HepG2 (cell line): ENCODE measurements around the gene PGAP1. TPM values are rescaled to one million over a fixed set of nuclear protein-coding genes. Genes with fewer than 3 reads are reported as not detected.
A peak's percentile ranks its signal among the peaks of the same experiment; 100 is the strongest.

Source experiments
- ATAC-seq: fragments of 200-7000 bp; cut with Tn5 transposase; 3 replicates; pipeline ENCODE4 v1.9.1; 2020; ENCODE audit warnings: mild to moderate bottlenecking, moderate library complexity
- BruUV-seq: library from RNA; stranded (reverse); fragments of 400-500 nt; replicated peaks from 2 replicates; lab custom pipeline; 2021; lab: Mats Ljungman, UMichigan
- CTCF ChIA-PET: fragments of 300-600 bp; formaldehyde crosslinking; extraction: SDS; loops from one replicate; lab custom pipeline; 2021; ENCODE audit warnings: low total read pairs, inconsistent platforms, low intra/inter-chr PET ratio; lab: Yijun Ruan, JAX
- POLR2A ChIA-PET: fragments of 350-600 bp; sonication (Branson Sonifier 250); formaldehyde crosslinking; loops from one replicate; lab custom pipeline; 2020; ENCODE audit warnings: antibody characterized with exemption, inconsistent platforms; lab: Yijun Ruan, JAX
- DNase-seq: peaks from one replicate; pipeline ENCODE4 v3.0.0-alpha.2; 2015; ENCODE audit warnings: low spot score
- FAIRE-seq: peaks from 3 replicates; lab custom pipeline; 2011; peaks lifted over from hg19 to GRCh38; lab: Jason Lieb, UNC
- H2AFZ ChIP-seq: one replicate; pipeline ENCODE4 v1.6.1; 2011; ENCODE audit warnings: low read length, inconsistent platforms
- H3K27ac ChIP-seq: fragments of 300-600 bp; 3 replicates; pipeline ENCODE4 v1.8.0; 2011; ENCODE audit warnings: mixed run types, mild to moderate bottlenecking, mixed read lengths, low read length, inconsistent platforms; ENCODE audit not compliant: insufficient read depth; ENCODE audit errors: extremely low read length
- H3K27me3 ChIP-seq, 2 experiments: fragments of 200-600 bp in 1 of 2; 2 replicates in 1 of 2; 3 replicates in 1 of 2; pipeline versions ENCODE4 v1.6.0 to v1.8.0; 2011; ENCODE audit warnings: low read length in 2 of 2, mild to moderate bottlenecking in 2 of 2, moderate library complexity in 2 of 2, inconsistent platforms in 1 of 2; ENCODE audit not compliant: insufficient read depth in 2 of 2, control insufficient read depth in 1 of 2
- H3K36me3 ChIP-seq, 2 experiments: fragments of 200-600 bp in 1 of 2; replicated peaks in 1 of 2; 2 replicates in 1 of 2; 3 replicates in 1 of 2; pipeline versions ENCODE4 v1.5.1 to v1.8.0; 2011; ENCODE audit warnings: low read length in 2 of 2, inconsistent platforms in 1 of 2; ENCODE audit not compliant: insufficient read depth in 2 of 2, control insufficient read depth in 1 of 2
- H3K4me1 ChIP-seq: 2 replicates; pipeline ENCODE4 v1.5.1; 2012; ENCODE audit warnings: low read length, inconsistent platforms; ENCODE audit not compliant: insufficient read depth
- H3K4me2 ChIP-seq: 2 replicates; pipeline ENCODE4 v1.6.0; 2011; ENCODE audit warnings: low read depth, low read length, inconsistent platforms
- H3K4me3 ChIP-seq, 3 experiments: fragments of 200-600 bp in 1 of 3; sonication (generic), shearing (Covaris generic) in 1 of 3; replicated peaks in 1 of 3; 2 replicates each; pipeline ENCODE4 v1.5.1; 2011 to 2016; ENCODE audit warnings: low read length in 3 of 3, inconsistent platforms in 2 of 3, low read depth in 2 of 3, mild to moderate bottlenecking in 2 of 3, control low read depth in 1 of 3, mixed read lengths in 1 of 3; ENCODE audit not compliant: insufficient read depth in 1 of 3
- H3K79me2 ChIP-seq: one replicate; pipeline ENCODE4 v1.6.1; 2011; ENCODE audit warnings: low read length, inconsistent platforms; ENCODE audit not compliant: insufficient read depth
- H3K9ac ChIP-seq: 2 replicates; pipeline ENCODE4 v1.6.0; 2011; ENCODE audit warnings: mild to moderate bottlenecking, low read depth, low read length, inconsistent platforms; ENCODE audit not compliant: insufficient read depth
- H3K9me3 ChIP-seq: 2 replicates; pipeline ENCODE4 v1.5.1; 2012; ENCODE audit warnings: mild to moderate bottlenecking, low read length
- H4K20me1 ChIP-seq: 2 replicates; pipeline ENCODE4 v1.6.0; 2011; ENCODE audit warnings: inconsistent platforms, mild to moderate bottlenecking, low read length, moderate library complexity; ENCODE audit not compliant: insufficient read depth
- AHR ChIP-seq: IDR thresholded peaks from 2 replicates; pipeline ENCODE4 v1.6.1; 2018; ENCODE audit warnings: missing genetic modification reagents, missing compliant biosample characterization
- HNRNPL ChIP-seq: fragments of 200-400 bp; formaldehyde crosslinking; IDR thresholded peaks from 2 replicates; pipeline ENCODE4 v1.6.1; 2017; ENCODE audit warnings: mild to moderate bottlenecking, low read depth, low read length
- HOXA9 ChIP-seq: sonication (generic); formaldehyde crosslinking; IDR thresholded peaks from 2 replicates; pipeline ENCODE4 v1.8.1; 2022; ENCODE audit warnings: missing genetic modification reagents, mild to moderate bottlenecking, moderate library complexity, borderline replicate concordance
- JUNB ChIP-seq: sonication (generic); formaldehyde crosslinking; IDR thresholded peaks from 2 replicates; pipeline ENCODE4 v1.8.0; 2022; ENCODE audit warnings: missing genetic modification reagents, mild to moderate bottlenecking, borderline replicate concordance
- KLF11 ChIP-seq: IDR thresholded peaks from 2 replicates; pipeline ENCODE4 v1.6.1; 2016; ENCODE audit warnings: missing compliant biosample characterization
- MIER2 ChIP-seq: IDR thresholded peaks from 2 replicates; pipeline ENCODE4 v1.6.1; 2016; ENCODE audit warnings: missing biosample characterization, missing genetic modification reagents
- PHF5A ChIP-seq: IDR thresholded peaks from one replicate; pipeline ENCODE4 v1.6.1; 2018; ENCODE audit warnings: low read depth, missing genetic modification reagents; ENCODE audit not compliant: unreplicated experiment
- XRCC5 ChIP-seq: fragments of 200-400 bp; formaldehyde crosslinking; optimal IDR thresholded peaks from 2 replicates; pipeline ENCODE3; 2017; ENCODE audit warnings: mild to moderate bottlenecking, low read length
- ZNF329 ChIP-seq: sonication (generic); formaldehyde crosslinking; IDR thresholded peaks from 2 replicates; pipeline ENCODE4 v1.9.0; 2021; ENCODE audit warnings: low read depth, mild to moderate bottlenecking, missing genetic modification reagents
- WGBS: methylation state at CpG from one replicate; pipeline ENCODE4 v1.1.6; 2017; ENCODE audit warnings: low lambda C conversion rate; 5-methylcytosine and 5-hydroxymethylcytosine counted together
- in situ Hi-C: cut with HindIII; loops from 2 replicates; pipeline ENCODE4 v1.10.0; 2017; ENCODE audit warnings: low pct_unique_long_range_greater_than_20kb; ENCODE audit not compliant: extremely low pct_ligation_motif_present
- intact Hi-C: fragments of 100-400 bp; cut with micrococcal nuclease; formaldehyde crosslinking; loops from one replicate; pipeline ENCODE4 v1.10.0; 2022; ENCODE audit not compliant: unreplicated experiment
- polyA plus RNA-seq, 8 experiments: library from polyadenylated mRNA; depleted of rRNA in 3 of 8; stranded (reverse) in 7 of 8; unstranded in 1 of 8; fragments of >200 nt; fragmentation: Illumina TruSeq in 4 of 8; extraction: Trizol in 4 of 8; gene quantifications; 2 replicates each; pipeline versions ENCODE4 v1.2.1 to v1.2.3, GENCODE V29; 2011 to 2016; ENCODE audit warnings: low read depth in 4 of 8, missing spikeins in 1 of 8, mixed read lengths in 1 of 8; ENCODE audit not compliant: insufficient read depth in 1 of 8
- total RNA-seq, 5 experiments: library from RNA; depleted of rRNA; stranded (reverse); fragments of >200 nt; fragmentation: Illumina TruSeq; extraction: Trizol; gene quantifications; 2 replicates each; pipeline ENCODE4 v1.2.3, GENCODE V29; 2016; ENCODE audit warnings: low read depth in 1 of 5
- TF ChIP-seq, protein P1 (sequence below): sonication (generic); formaldehyde crosslinking; IDR thresholded peaks from 2 replicates; pipeline ENCODE4 v1.8.0; 2022; ENCODE audit warnings: missing genetic modification reagents, low read depth, mild to moderate bottlenecking, borderline replicate concordance
- TF ChIP-seq, protein P2 (sequence below): sonication (generic); formaldehyde crosslinking; IDR thresholded peaks from 2 replicates; pipeline ENCODE4 v1.4.0; 2020; ENCODE audit warnings: missing genetic modification reagents, borderline replicate concordance
- TF ChIP-seq, protein P3 (sequence below): sonication (generic); formaldehyde crosslinking; IDR thresholded peaks from 2 replicates; pipeline ENCODE4 v1.4.0; 2020; ENCODE audit warnings: missing genetic modification reagents
- TF ChIP-seq, protein P4 (sequence below): sonication (generic); formaldehyde crosslinking; IDR thresholded peaks from 2 replicates; pipeline ENCODE4 v1.4.0; 2020; ENCODE audit warnings: mild to moderate bottlenecking, missing genetic modification reagents
- TF ChIP-seq, protein P5 (sequence below): sonication (generic); formaldehyde crosslinking; IDR thresholded peaks from 2 replicates; pipeline ENCODE4 v1.8.0; 2022; ENCODE audit warnings: mild to moderate bottlenecking, missing genetic modification reagents; ENCODE audit not compliant: insufficient replicate concordance

Gene PGAP1
- total and polyA plus RNA-seq, 2 of the 13 experiments (the other 11 are each of a cell fraction or from before 2014, with no cell fraction given), result 4.1 to 6.4 TPM

GRCh38 chr2:196798980-196799379, 127.5 kb downstream of the PGAP1 start:
- in situ Hi-C loops (no loop called here), intact Hi-C loops (loop anchor here (1.0 to 5.0 kb wide), 3 partner anchors 128 to 723 kb away; partner anchors contain the start of gene CCDC150)
- DNase-seq, result peak; percentile 23
- peaks cover 10% of the 10 kb centered on the region for H3K79me2 ChIP-seq
- peaks cover 37% of the 10 kb centered on the region for H3K4me1 ChIP-seq
- H3K27ac ChIP-seq, result peak overlapping the region; percentile 73
- TSS peak; percentile 79 for BruUV-seq
- peak overlapping the region; percentile 82 for H3K9ac ChIP-seq
- H4K20me1 ChIP-seq, result no peaks in the 10 kb centered on the region
- peaks cover 4 to 20% of the 10 kb centered on the region in 2 experiments for H3K36me3 ChIP-seq
- peak overlapping the region; percentile 90 for H2AFZ ChIP-seq
- no peaks in the 10 kb centered on the region for H3K9me3 ChIP-seq
- peak; percentile 53 for ATAC-seq
- peaks cover 0 to 4% of the 10 kb centered on the region in 2 experiments; a peak in 1 of 5 replicates for H3K27me3 ChIP-seq
- peak overlapping the region; percentile 63 for H3K4me2 ChIP-seq
- 2% methylated on average over 10 of the region's 10 CpGs for WGBS
- ChIA-PET CTCF (no interaction called here), POLR2A (interaction anchor here (0.5 to 2.1 kb wide), 16 partner anchors 8 to 1142 kb away, joined by 3 to 9 read pairs (median 5); partner anchors contain the start of genes CCDC150, SF3B1 and SLC39A10)
- H3K4me3 ChIP-seq, result peak overlapping the region; percentile 66 to 99 (median 83)
- no peak for FAIRE-seq
- TF ChIP-seq, protein P1, sequence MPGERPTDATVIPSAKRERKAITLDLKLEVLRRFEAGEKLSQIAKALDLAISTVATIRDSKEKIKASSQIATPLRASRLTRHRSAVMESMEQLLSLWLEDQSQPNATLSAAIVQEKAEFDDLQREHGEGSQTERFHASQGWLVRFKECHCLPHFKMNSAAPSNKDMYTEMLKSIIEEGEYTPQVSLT, result 0 out of 2 replicates have a peak, but pooled peaks have one; percentile 56
- TF ChIP-seq, protein P2, sequence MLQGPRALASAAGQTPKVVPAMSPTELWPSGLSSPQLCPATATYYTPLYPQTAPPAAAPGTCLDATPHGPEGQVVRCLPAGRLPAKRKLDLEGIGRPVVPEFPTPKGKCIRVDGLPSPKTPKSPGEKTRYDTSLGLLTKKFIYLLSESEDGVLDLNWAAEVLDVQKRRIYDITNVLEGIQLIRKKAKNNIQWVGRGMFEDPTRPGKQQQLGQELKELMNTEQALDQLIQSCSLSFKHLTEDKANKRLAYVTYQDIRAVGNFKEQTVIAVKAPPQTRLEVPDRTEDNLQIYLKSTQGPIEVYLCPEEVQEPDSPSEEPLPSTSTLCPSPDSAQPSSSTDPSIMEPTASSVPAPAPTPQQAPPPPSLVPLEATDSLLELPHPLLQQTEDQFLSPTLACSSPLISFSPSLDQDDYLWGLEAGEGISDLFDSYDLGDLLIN (CRISPR knock-in tag), result no peak
- TF ChIP-seq KLF11 (CRISPR knock-in tag) (no peak), ZNF329 (0 out of 2 replicates have a peak, but pooled peaks have one; percentile 22), HOXA9 (CRISPR knock-in tag) (0 out of 2 replicates have a peak, but pooled peaks have one; percentile 6), AHR (CRISPR knock-in tag) (no peak), XRCC5 (no peak), JUNB (CRISPR knock-in tag) (no peak), MIER2 (no peak), PHF5A (no peak), HNRNPL (no peak)
- TF ChIP-seq, protein P3, sequence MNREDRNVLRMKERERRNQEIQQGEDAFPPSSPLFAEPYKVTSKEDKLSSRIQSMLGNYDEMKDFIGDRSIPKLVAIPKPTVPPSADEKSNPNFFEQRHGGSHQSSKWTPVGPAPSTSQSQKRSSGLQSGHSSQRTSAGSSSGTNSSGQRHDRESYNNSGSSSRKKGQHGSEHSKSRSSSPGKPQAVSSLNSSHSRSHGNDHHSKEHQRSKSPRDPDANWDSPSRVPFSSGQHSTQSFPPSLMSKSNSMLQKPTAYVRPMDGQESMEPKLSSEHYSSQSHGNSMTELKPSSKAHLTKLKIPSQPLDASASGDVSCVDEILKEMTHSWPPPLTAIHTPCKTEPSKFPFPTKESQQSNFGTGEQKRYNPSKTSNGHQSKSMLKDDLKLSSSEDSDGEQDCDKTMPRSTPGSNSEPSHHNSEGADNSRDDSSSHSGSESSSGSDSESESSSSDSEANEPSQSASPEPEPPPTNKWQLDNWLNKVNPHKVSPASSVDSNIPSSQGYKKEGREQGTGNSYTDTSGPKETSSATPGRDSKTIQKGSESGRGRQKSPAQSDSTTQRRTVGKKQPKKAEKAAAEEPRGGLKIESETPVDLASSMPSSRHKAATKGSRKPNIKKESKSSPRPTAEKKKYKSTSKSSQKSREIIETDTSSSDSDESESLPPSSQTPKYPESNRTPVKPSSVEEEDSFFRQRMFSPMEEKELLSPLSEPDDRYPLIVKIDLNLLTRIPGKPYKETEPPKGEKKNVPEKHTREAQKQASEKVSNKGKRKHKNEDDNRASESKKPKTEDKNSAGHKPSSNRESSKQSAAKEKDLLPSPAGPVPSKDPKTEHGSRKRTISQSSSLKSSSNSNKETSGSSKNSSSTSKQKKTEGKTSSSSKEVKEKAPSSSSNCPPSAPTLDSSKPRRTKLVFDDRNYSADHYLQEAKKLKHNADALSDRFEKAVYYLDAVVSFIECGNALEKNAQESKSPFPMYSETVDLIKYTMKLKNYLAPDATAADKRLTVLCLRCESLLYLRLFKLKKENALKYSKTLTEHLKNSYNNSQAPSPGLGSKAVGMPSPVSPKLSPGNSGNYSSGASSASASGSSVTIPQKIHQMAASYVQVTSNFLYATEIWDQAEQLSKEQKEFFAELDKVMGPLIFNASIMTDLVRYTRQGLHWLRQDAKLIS (CRISPR knock-in tag), result no peak
- TF ChIP-seq, protein P4, sequence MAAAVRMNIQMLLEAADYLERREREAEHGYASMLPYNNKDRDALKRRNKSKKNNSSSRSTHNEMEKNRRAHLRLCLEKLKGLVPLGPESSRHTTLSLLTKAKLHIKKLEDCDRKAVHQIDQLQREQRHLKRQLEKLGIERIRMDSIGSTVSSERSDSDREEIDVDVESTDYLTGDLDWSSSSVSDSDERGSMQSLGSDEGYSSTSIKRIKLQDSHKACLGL (CRISPR knock-in tag), result no peak
- TF ChIP-seq, protein P5, sequence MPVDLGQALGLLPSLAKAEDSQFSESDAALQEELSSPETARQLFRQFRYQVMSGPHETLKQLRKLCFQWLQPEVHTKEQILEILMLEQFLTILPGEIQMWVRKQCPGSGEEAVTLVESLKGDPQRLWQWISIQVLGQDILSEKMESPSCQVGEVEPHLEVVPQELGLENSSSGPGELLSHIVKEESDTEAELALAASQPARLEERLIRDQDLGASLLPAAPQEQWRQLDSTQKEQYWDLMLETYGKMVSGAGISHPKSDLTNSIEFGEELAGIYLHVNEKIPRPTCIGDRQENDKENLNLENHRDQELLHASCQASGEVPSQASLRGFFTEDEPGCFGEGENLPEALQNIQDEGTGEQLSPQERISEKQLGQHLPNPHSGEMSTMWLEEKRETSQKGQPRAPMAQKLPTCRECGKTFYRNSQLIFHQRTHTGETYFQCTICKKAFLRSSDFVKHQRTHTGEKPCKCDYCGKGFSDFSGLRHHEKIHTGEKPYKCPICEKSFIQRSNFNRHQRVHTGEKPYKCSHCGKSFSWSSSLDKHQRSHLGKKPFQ, result peak; percentile 27
